BJ (cell line): Measurements from ENCODE around the gene MED7. TPM values are rescaled to one million over a fixed set of nuclear protein-coding genes. Genes with fewer than 3 reads are reported as not detected.

ENCODE experiments used
- CTCF ChIA-PET: fragments of 350-600 bp; formaldehyde crosslinking; extraction: SDS; loops from one replicate; lab custom pipeline; 2021; ENCODE audit warnings: antibody characterized with exemption, inconsistent platforms; lab: Yijun Ruan, JAX
- POLR2A ChIA-PET: fragments of 300-600 bp; sonication (Branson Sonifier 250); formaldehyde crosslinking; extraction: SDS; loops from one replicate; lab custom pipeline; 2021; ENCODE audit warnings: antibody characterized with exemption; lab: Charles Lee
- DNase-seq: peaks from one replicate; pipeline ENCODE4 v3.0.0-alpha.2; 2011; ENCODE audit warnings: low read depth
- H3K27me3 ChIP-seq: 2 replicates; pipeline ENCODE4 v1.6.0; 2011; ENCODE audit warnings: low read length; ENCODE audit not compliant: control insufficient read depth, insufficient read depth
- H3K36me3 ChIP-seq: 2 replicates; pipeline ENCODE4 v1.5.1; 2011; ENCODE audit warnings: low read length; ENCODE audit not compliant: control insufficient read depth, insufficient read depth
- H3K4me3 ChIP-seq: 2 replicates; pipeline ENCODE4 v1.5.1; 2011; ENCODE audit warnings: low read depth, mild to moderate bottlenecking, control low read depth, low read length
- CTCF ChIP-seq: IDR thresholded peaks from 2 replicates; pipeline ENCODE4 v1.5.1; 2011; ENCODE audit warnings: low read depth, mild to moderate bottlenecking, control low read depth, inconsistent platforms, low read length, moderate library complexity; ENCODE audit not compliant: insufficient read depth
- polyA plus RNA-seq: library from polyadenylated mRNA; depleted of rRNA; stranded (reverse); fragments of >200 nt; gene quantifications from 2 replicates; pipeline ENCODE4 v1.2.3, GENCODE V29; 2011

The MED7 gene
- polyA plus RNA-seq, 1 experiment: 5.7 TPM

- POLR2A ChIA-PET: no interaction called here
- H3K4me3 ChIP-seq: no peak overlapping the region
- no peaks in the 10 kb centered on the region for H3K27me3 ChIP-seq
- CTCF ChIA-PET: interaction anchor here (1.4 kb wide), 1 partner anchor 11 kb away, joined by 5 read pairs; no protein-coding TSS in a partner anchor
- H3K36me3 ChIP-seq: peaks cover 3% of the 10 kb centered on the region
- TF ChIP-seq CTCF: no peak
- DNase-seq: no peak
Observed at GRCh38 chr5:157137691-157138090, 5.0 kb downstream of the MED7 start.

- no peaks in the 10 kb centered on the region for H3K27me3 ChIP-seq
- TF ChIP-seq CTCF: no peak
- no peak overlapping the region for H3K4me3 ChIP-seq
- POLR2A ChIA-PET: no interaction called here
- DNase-seq: no peak
- CTCF ChIA-PET: interaction anchor here (0.6 to 3.0 kb wide), 8 partner anchors 10 to 1506 kb away, joined by 3 to 13 read pairs (median 4); partner anchors contain the start of gene MED7
- H3K36me3 ChIP-seq: peaks cover 1% of the 10 kb centered on the region; the same call in 1 of the 2 replicates
Observed at GRCh38 chr5:157132281-157132612, 10.4 kb downstream of the MED7 start.

- H3K36me3 ChIP-seq: no peaks in the 10 kb centered on the region
- DNase-seq: no peak
- no peak overlapping the region for H3K4me3 ChIP-seq
- ChIA-PET POLR2A (no interaction called here), CTCF (interaction anchor here (1.2 to 3.0 kb wide), 3 partner anchors 11 to 1187 kb away, joined by 4 to 13 read pairs (median 5); partner anchors contain the start of gene MED7)
- H3K27me3 ChIP-seq: no peaks in the 10 kb centered on the region
- no peak for TF ChIP-seq CTCF
Observed at GRCh38 chr5:157130925-157131324, 11.7 kb downstream of the MED7 start.

GRCh38 chr5:157121709-157122108, 21.0 kb downstream of the MED7 start:
- TF ChIP-seq CTCF: no peak
- Histone ChIP-seq H3K36me3 (no peaks in the 10 kb centered on the region), H3K4me3 (no peak overlapping the region), H3K27me3 (no peaks in the 10 kb centered on the region)
- ChIA-PET CTCF (no interaction called here), POLR2A (no interaction called here)
- no peak for DNase-seq

- Histone ChIP-seq H3K36me3 (no peaks in the 10 kb centered on the region), H3K27me3 (no peaks in the 10 kb centered on the region; the same call in 1 of the 2 replicates), H3K4me3 (no peak overlapping the region)
- no peak for DNase-seq
- no peak for TF ChIP-seq CTCF
- ChIA-PET CTCF (interaction anchor here (1.2 to 1.8 kb wide), 2 partner anchors 10 to 12 kb away, joined by 4 to 5 read pairs; no protein-coding TSS in a partner anchor), POLR2A (no interaction called here)
Observed at GRCh38 chr5:157120102-157120501, 22.6 kb downstream of the MED7 start.
